Fibroblast of skin of right biceps (primary cell): ENCODE measurements around the gene LSM2.
A peak's percentile ranks its signal among the peaks of the same experiment; 100 is the strongest.
"Not testable (repeated sequence)": the region's sequence is repeated elsewhere in the genome, so short reads cannot be mapped to it uniquely, and the experiment has no call there.

Experiments used
- DNase-seq: peaks from one replicate; pipeline ENCODE4 v3.0.0-alpha.2; 2013

Gene LSM2

DNA sequence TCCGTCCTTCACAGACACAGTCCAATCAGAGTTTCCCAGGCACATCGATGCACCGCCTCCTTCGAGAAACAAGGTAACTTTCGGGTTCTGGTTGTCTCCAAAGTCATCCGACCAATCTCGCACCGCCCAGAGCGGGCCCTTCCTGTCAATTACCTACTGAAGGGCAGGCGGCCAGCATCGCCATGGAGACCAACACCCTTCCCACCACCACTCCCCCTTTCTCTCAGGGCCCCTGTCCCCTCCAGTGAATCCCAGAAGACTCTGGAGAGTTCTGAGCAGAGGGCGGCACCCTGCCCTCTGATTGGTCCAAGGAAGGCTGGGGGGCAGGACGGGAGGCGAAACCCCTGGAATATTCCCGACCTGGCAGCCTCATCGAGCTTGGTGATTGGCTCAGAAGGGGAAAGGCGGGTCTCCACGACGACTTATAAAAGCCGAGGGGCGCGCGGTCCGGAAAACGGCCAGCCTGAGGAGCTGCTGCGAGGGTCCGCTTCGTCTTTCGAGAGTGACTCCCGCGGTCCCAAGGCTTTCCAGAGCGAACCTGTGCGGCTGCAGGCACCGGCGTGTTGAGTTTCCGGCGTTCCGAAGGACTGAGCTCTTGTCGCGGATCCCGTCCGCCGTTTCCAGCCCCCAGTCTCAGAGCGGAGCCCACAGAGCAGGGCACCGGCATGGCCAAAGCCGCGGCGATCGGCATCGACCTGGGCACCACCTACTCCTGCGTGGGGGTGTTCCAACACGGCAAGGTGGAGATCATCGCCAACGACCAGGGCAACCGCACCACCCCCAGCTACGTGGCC, 20.7 kb upstream of the LSM2 start, which contains the start of gene HSPA1B:
TSS of gene HSPA1B (plus strand) at position 453 of the 794 bp plus-strand sequence. CDS start at position 666, 213 bp downstream.
- peak; percentile 100 for DNase-seq

DNA sequence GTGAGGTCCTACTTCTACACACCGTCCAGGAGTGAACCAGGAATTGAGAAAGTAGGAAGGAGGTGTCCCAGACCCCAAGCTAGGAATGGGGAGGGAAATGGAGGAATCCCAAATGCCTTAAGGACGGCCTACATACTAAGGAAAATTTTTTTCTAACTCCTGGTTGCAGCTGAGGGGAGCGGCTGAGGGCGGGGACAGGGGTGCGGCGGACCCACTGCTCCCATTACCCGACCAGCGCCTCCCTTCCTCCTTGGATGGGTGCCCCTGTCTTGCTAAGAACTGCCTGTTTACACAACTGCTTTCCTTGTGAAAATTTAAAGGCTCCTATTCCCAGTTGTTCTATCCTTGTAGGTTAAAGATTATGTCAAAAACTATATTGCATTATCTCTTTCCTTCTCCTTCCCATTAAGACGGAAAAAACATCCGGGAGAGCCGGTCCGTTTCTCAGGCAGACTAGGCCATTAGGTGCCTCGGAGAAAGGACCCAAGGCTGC, 20.1 kb upstream of the LSM2 start:
- DNase-seq = peak; percentile 88

- no peak for DNase-seq
These were observed 18.8 kb upstream of the LSM2 start for GRCh38 chr6:31825553-31825952.

GRCh38 chr6:31823592-31824196, 16.9 kb upstream of the LSM2 start:
- DNase-seq = not testable (repeated sequence)

- peak; percentile 78 for DNase-seq
These were observed 15.5 kb upstream of the LSM2 start for GRCh38 chr6:31822036-31822821.

DNA sequence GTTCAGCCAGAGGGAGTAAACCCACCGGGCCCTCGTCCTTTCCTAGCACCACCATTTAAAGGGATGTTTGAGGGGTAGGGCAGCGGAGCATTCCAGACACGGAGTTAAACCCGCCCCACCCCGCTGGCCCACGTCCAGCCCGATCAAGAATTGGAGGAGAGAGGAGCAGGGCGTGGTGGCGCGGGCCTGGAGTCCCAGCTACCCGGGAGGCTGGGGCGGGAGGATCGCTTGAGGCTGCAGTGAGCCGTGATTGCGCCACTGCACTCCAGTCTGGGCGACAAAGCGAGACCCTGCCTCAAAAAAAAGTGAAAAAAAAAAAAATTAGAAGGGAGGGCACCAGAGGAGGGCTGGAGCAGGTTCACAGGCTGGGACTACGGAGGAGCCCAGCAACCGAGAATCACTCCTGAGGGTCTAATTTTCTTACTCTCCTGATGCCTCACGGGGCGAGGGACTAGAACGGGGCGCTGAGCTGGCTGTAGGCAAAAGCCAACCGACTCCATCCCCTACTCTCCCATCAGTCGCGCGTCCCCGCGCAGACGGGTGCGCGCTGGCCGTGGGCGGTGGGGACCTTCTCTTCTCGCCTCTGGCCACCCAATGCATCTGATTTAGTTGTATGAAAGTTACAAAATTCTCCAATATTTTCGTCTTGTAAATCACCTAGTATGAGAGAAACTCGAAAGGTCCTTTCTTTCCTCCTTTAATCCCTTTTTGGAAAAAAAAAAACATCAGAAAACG, 14.7 kb upstream of the LSM2 start:
- peak; percentile 45 for DNase-seq

DNA sequence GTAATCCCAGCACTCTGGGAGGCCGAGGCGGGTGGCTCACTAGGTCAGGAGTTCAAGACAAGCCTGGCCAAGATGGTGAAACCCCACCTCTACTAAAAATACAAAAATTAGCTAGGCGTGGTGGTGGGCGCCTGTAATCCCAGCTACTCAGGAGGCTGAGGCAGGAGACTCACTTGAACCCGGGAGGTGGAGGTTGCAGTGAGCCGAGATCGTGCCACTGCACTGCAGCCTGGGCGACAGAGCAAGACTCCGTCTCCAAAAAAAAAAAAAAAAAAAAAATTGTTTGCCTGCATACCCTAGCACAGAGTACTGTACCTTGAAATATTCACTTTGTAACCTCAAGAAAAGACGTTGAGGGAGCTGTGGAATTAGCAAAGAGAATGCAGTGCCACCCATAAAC, 13.6 kb upstream of the LSM2 start:
- not testable (repeated sequence) for DNase-seq

DNA sequence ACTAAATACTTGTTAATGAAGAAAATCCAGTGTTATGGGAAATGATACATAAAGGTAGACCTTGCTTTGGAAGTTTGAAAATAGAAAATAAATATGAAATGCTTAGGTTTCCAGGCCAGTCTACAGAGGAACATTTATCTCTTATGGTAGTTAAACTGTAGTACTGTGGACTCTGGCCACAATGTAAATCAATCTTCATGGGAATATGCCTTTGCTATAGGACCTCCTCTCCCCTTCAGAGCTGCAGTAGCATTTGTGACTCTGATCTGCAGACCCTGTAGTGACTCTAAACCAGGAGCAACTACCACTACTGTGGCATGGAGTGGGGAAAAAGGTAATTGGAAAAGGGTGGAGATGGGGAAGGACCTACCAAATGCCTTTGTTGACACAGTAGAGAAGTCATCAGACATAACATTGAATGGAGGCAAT, 13.1 kb upstream of the LSM2 start:
- no peak for DNase-seq

DNA sequence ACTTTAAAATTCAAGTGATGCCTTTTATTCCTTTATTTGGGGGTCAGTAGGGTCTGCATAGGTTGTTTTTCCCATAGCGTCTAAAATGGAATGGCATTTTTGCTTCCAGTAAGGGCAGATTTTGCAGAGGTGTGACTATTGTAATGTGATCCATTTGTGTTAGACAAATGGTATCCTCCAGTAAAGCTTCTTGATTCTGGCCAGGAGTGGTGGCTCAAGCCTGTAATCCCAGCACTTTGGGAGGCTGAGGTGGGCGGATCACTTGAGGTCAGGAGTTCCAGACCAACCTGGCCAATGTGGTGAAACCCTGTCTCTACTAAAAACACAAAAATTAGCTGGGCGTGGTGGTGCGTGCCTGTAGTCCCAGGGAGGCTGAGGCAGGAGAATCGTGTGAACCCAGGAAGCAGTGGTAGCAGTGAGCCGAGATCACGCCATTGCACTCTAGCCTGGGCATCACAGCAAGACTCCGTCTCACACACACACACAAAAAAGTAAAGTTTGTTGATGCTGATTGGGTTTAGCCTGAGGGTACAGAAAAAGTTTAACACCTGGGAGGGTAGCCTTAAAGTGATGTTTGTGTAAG, 11.3 kb upstream of the LSM2 start:
- DNase-seq = not testable (repeated sequence)

- not testable (repeated sequence) for DNase-seq
These were observed 10.6 kb upstream of the LSM2 start for GRCh38 chr6:31817133-31817928.

GRCh38 chr6:31815025-31815838, 8.5 kb upstream of the LSM2 start, which contains the start of the genes HSPA1A and HSPA1L:
HSPA1A (plus strand) TSS chr6:31815543; CDS start chr6:31815757, 214 bp downstream.
HSPA1L (minus strand) TSS chr6:31815283; CDS start chr6:31811972, 3,311 bp downstream.
- peak; percentile 98 for DNase-seq

DNA sequence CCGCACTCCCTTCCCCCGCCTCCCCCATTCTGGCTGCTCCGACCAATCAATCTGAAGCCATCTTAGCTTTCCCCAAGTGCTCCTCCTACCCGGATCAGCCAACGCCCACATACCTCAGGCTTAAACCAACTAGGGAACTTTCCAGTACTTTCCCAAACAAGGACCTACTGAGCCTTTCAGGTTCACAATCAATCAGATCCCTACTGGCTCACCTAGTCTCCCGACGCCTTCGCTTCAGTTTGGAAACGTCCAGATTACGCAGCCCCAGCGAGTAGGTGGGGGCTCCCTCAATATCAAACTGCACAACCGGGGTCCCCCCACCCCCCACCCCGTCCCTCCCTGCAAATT, 7.9 kb upstream of the LSM2 start:
- peak; percentile 99 for DNase-seq

DNA sequence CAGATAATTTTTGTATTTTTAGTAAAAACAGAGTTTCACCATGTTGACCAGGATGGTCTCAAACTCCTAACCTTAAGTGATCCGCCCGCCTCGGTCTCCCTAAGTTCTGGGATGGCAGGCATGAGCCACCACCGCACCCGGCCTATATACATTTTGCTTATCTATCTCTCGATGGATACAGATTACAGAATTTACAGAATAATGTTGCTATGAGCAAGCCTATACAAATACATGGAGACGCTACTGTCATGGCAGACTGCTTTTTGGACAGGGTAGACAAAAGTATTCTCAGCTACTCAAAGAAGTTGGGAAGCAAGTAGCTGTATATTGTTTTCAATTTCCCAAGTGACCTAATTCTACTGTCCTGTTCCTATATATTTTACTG, 6.7 kb upstream of the LSM2 start:
- DNase-seq = no peak

- no peak for DNase-seq
These were observed 4.9 kb upstream of the LSM2 start for GRCh38 chr6:31811645-31812044.

- not testable (repeated sequence) for DNase-seq
These were observed 1.8 kb upstream of the LSM2 start for GRCh38 chr6:31808599-31808998.

GRCh38 chr6:31805939-31806469, 762 bp downstream of the LSM2 start:
- DNase-seq = no peak

GRCh38 chr6:31801031-31801927, 5.5 kb downstream of the LSM2 start:
- DNase-seq = not testable (repeated sequence)

DNA sequence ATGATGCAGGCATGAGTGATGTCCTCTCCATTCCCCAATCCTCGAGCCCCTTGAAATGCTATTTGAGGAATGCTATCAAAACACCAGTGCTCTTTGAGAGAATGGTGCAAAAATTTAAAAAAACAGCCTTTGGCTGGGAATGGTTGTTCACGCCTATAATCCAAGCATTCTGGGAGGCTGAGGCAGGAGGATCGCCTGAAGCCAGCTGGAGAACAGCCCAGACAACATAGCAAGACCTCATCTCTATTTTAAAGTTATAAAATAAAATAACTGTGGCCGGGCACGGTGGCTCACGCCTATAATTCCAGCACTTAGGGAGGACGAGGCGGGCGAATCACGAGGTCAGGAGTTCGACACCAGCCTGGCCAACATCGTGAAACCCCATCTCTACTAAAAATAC, 7.0 kb downstream of the LSM2 start:
- peak; percentile 28 for DNase-seq

DNA sequence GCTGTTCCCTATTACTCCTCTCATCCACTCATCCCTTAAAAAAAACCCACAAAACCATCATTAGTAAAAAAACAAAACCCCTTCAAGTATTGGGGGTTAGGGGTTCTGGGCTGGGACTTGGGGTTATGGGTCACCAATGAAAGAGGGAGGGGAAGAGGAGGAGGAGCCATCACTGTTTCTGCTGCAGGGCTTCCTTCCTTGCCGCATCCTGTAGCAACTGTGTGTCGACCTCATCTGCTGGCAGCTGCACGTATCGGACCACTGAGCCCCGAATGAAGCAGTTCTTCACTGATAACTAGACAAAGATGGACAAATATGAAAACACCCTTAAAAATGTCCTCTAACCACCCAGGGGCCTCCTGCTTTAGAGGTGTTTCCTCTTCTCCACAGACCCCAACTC, 9.2 kb downstream of the LSM2 start:
- DNase-seq = no peak
